H1 (cell line): Measurements from ENCODE around the gene PTGES2.

Experiments used
- BCL11A ChIP-seq, 2 experiments: IDR thresholded peaks; one replicate each; pipeline ENCODE4 v1.6.1; 2011; ENCODE audit warnings: low read depth in 2 of 2, low read length in 2 of 2, mild to moderate bottlenecking in 2 of 2
- CBX5 ChIP-seq: fragments of 300-800, 300-1000 bp; sonication (generic); IDR thresholded peaks from 2 replicates; pipeline ENCODE4 v1.7.1; 2016; ENCODE audit warnings: antibody characterized with exemption, low read length, low read depth
- CEBPB ChIP-seq: IDR thresholded peaks from 2 replicates; pipeline ENCODE4 v1.6.1; 2012; ENCODE audit warnings: low read depth, low read length
- EP300 ChIP-seq, 2 experiments: IDR thresholded peaks; 1 replicate in 1 of 2; 2 replicates in 1 of 2; pipeline ENCODE4 v1.6.1; 2011 to 2012; ENCODE audit warnings: low read depth in 2 of 2, low read length in 2 of 2, mild to moderate bottlenecking in 2 of 2, borderline replicate concordance in 1 of 2, inconsistent platforms in 1 of 2, moderate library complexity in 1 of 2
- EZH2 ChIP-seq: fragments of 200-600 bp; sonication (generic); IDR thresholded peaks from 2 replicates; pipeline ENCODE4 v1.7.1; 2012; ENCODE audit warnings: low read depth, mild to moderate bottlenecking, moderate library complexity, low read length, inconsistent platforms; ENCODE audit not compliant: severe bottlenecking
- JUND ChIP-seq: IDR thresholded peaks from 2 replicates; pipeline ENCODE4 v1.6.1; 2011; ENCODE audit warnings: mild to moderate bottlenecking, improper control_type of control experiment, low read length
- KDM1A ChIP-seq: fragments of 200-600, 300-600 bp; sonication (generic); IDR thresholded peaks from 2 replicates; pipeline ENCODE4 v1.7.1; 2016; ENCODE audit warnings: mild to moderate bottlenecking, low read length, borderline replicate concordance
- POLR2A ChIP-seq, 2 experiments: IDR thresholded peaks; 1 replicate in 1 of 2; 2 replicates in 1 of 2; pipeline ENCODE4 v1.6.1; 2011; ENCODE audit warnings: low read depth in 2 of 2, low read length in 2 of 2, mild to moderate bottlenecking in 2 of 2; ENCODE audit errors: control extremely low read depth in 1 of 2
- POLR2AphosphoS5 ChIP-seq: IDR thresholded peaks from 2 replicates; pipeline ENCODE4 v1.6.1; 2011; ENCODE audit warnings: low read depth, low read length
- RXRA ChIP-seq: IDR thresholded peaks from 2 replicates; pipeline ENCODE4 v1.6.1; 2011; ENCODE audit warnings: low read depth, mild to moderate bottlenecking, low read length, moderate library complexity; ENCODE audit not compliant: insufficient read depth
- TF ChIP-seq, protein P1 (sequence below), 3 experiments: IDR thresholded peaks; 1 replicate in 2 of 3; 2 replicates in 1 of 3; pipeline versions ENCODE4 v1.5.1 to v1.6.1; 2011; ENCODE audit warnings: low read length in 3 of 3, mild to moderate bottlenecking in 3 of 3, inconsistent platforms in 2 of 3, low read depth in 1 of 3, moderate library complexity in 1 of 3; ENCODE audit not compliant: insufficient read depth in 1 of 3; ENCODE audit errors: control extremely low read depth in 1 of 3
- TF ChIP-seq, protein P2 (sequence below): IDR thresholded peaks from 2 replicates; pipeline ENCODE4 v1.6.1; 2012; ENCODE audit warnings: low read length, inconsistent platforms

DNA sequence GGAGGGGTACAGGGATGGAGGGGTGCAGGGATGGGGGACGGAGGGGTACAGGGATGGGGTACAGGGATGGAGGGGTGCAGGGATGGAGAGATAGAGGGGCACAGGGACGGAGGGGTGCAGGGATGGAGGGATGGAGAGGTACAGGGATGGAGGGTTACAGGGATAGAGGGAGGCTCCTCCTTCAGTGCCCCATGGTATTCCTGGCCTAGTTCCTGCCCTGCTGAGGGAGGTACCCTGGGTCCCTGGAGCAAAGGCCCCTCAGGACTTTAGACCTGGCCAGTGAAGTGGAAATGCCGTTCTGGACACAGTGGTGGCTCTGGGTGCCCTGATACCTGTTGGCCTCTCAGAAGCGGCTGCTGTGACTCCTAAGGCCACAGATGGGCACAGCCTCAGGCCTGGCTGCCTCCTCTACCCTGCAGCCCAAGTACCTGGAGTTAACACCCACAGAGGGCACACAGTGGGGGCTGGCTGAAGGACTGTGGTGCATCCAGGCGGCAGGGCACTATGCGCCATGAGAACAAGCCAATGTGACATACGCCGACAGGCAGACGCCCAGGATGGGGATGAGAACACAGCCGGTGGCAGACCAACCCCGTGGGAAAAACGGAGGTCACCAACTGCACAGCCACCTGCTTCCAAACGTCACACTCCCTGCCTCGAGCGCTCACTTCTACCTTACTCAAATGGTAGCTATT lies 8.4 kb downstream of the PTGES2 start:
- TF ChIP-seq POLR2AphosphoS5 = 0 out of 2 replicates have a peak, but pooled peaks have one; percentile 16
- TF ChIP-seq POLR2A (IDR thresholded peaks at IDR 0.05; ENCODE audit: control extremely low read depth in 1 of 2, low read depth in 2 of 2, low read length in 2 of 2) = no peak
- TF ChIP-seq EP300 (IDR thresholded peaks at IDR 0.05; ENCODE audit: borderline replicate concordance in 1 of 2, low read depth in 2 of 2, low read length in 2 of 2) = no peak
- no peak for TF ChIP-seq EZH2
- no peak for TF ChIP-seq JUND
- TF ChIP-seq, protein P1, sequence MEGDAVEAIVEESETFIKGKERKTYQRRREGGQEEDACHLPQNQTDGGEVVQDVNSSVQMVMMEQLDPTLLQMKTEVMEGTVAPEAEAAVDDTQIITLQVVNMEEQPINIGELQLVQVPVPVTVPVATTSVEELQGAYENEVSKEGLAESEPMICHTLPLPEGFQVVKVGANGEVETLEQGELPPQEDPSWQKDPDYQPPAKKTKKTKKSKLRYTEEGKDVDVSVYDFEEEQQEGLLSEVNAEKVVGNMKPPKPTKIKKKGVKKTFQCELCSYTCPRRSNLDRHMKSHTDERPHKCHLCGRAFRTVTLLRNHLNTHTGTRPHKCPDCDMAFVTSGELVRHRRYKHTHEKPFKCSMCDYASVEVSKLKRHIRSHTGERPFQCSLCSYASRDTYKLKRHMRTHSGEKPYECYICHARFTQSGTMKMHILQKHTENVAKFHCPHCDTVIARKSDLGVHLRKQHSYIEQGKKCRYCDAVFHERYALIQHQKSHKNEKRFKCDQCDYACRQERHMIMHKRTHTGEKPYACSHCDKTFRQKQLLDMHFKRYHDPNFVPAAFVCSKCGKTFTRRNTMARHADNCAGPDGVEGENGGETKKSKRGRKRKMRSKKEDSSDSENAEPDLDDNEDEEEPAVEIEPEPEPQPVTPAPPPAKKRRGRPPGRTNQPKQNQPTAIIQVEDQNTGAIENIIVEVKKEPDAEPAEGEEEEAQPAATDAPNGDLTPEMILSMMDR (IDR thresholded peaks at IDR 0.05; ENCODE audit: control extremely low read depth in 1 of 3, insufficient read depth in 1 of 3, low read depth in 1 of 3, low read length in 3 of 3) = no peak
- TF ChIP-seq, protein P2, sequence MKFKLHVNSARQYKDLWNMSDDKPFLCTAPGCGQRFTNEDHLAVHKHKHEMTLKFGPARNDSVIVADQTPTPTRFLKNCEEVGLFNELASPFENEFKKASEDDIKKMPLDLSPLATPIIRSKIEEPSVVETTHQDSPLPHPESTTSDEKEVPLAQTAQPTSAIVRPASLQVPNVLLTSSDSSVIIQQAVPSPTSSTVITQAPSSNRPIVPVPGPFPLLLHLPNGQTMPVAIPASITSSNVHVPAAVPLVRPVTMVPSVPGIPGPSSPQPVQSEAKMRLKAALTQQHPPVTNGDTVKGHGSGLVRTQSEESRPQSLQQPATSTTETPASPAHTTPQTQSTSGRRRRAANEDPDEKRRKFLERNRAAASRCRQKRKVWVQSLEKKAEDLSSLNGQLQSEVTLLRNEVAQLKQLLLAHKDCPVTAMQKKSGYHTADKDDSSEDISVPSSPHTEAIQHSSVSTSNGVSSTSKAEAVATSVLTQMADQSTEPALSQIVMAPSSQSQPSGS = no peak
- no peak for TF ChIP-seq CEBPB
- no peak for TF ChIP-seq CBX5
- no peak for TF ChIP-seq BCL11A (IDR thresholded peaks at IDR 0.05; ENCODE audit: low read depth in 2 of 2, low read length in 2 of 2)
- TF ChIP-seq RXRA = no peak
- no peak for TF ChIP-seq KDM1A
